ENCODE data around the gene TNFRSF18. TPM values are rescaled to one million over a fixed set of nuclear protein-coding genes. Genes with fewer than 3 reads are reported as not detected.
"Not testable (repeated sequence)": the region's sequence is repeated elsewhere in the genome, so short reads cannot be mapped to it uniquely, and the experiment has no call there.

TNFRSF18 gene
- total and polyA plus RNA-seq, 2 donors (not counting 3 experiments of a cell fraction or from before 2014, with no cell fraction given), result not detected

DNA sequence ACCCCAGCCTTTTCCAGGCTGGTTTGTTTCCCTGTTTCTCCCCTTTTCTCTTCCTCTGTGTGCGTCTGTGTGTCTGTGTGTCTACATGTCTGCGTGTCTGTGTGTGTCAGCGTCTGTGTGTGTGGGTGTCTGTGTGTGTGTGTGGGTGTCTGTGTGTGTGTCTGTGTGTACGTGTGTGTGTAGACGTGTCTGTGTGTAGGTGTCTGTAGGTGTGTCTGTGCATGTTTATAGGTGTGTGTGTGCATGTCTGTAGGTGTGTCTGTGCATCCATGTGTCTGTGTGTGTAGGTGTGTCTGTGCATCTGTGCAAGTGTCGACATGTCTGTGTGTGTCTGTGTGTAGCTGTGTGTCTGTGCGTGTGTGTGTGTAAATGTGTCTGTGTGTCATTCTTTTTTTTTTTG is 29.5 kb downstream of the TNFRSF18 start:
- H2AFZ ChIP-seq (ENCODE audit: low read depth, low read length), result no peak overlapping the region
- dilution Hi-C loops (cut with MboI; ENCODE audit: extremely low pct_ligation_motif_present, low sequenced_read_pairs), result no loop called here
- no peak for FAIRE-seq

GRCh38 chr1:1176063-1176761 is 30.2 kb downstream of the TNFRSF18 start:
- dilution Hi-C loops (cut with MboI; ENCODE audit: extremely low pct_ligation_motif_present, low sequenced_read_pairs); FAIRE-seq; POLR2A ChIA-PET; H3K4me1 ChIP-seq (ENCODE audit: control insufficient read depth, extremely low read depth, insufficient read depth, low read length); H3K9me3 ChIP-seq (replicated peaks; ENCODE audit: control insufficient read depth, insufficient read depth, low read length); H4K20me1 ChIP-seq (replicated peaks; ENCODE audit: control insufficient read depth, extremely low read depth, insufficient read depth, low read length); BruUV-seq (replicated peaks); H3K9ac ChIP-seq (replicated peaks; ENCODE audit: extremely low read depth, insufficient read depth, low read length); H3K4me2 ChIP-seq (ENCODE audit: insufficient read depth, low read length); intact Hi-C loops (cut with micrococcal nuclease); H3K36me3 ChIP-seq (ENCODE audit: control insufficient read depth in 2 of 2, extremely low read depth in 1 of 2, insufficient read depth in 2 of 2, low read length in 2 of 2); H2AFZ ChIP-seq (ENCODE audit: low read depth, low read length); H3K9me1 ChIP-seq (replicated peaks; ENCODE audit: control insufficient read depth, extremely low read depth, insufficient read depth, low read length); DNase-seq (ENCODE audit: low read depth, low spot score); H3K4me3 ChIP-seq (replicated peaks in 1 of 3; ENCODE audit: insufficient read depth in 1 of 3, low read depth in 1 of 3, low read length in 3 of 3); H3K27ac ChIP-seq (ENCODE audit: insufficient read depth, low read depth, low read length); CTCF ChIA-PET; H3K79me2 ChIP-seq (ENCODE audit: control insufficient read depth, insufficient read depth, low read length): not testable (repeated sequence)
- peaks cover 16% of the 10 kb centered on the region in 2 experiments for H3K27me3 ChIP-seq (ENCODE audit: control insufficient read depth in 2 of 2, insufficient read depth in 2 of 2, low read length in 2 of 2)

More for the DNA sequence above, 29.5 kb downstream of the TNFRSF18 start:
- no TSS peak for BruUV-seq (replicated peaks)
- H3K79me2 ChIP-seq (ENCODE audit: control insufficient read depth, insufficient read depth, low read length), result no peaks in the 10 kb centered on the region
- H3K27me3 ChIP-seq (ENCODE audit: control insufficient read depth in 2 of 2, insufficient read depth in 2 of 2, low read length in 2 of 2), result peaks cover 16% of the 10 kb centered on the region in 2 experiments
- ChIA-PET POLR2A (no interaction called here), CTCF (no interaction called here)
- H3K9me3 ChIP-seq (replicated peaks; ENCODE audit: control insufficient read depth, insufficient read depth, low read length), result no peaks in the 10 kb centered on the region
- H3K9me1 ChIP-seq (replicated peaks; ENCODE audit: control insufficient read depth, extremely low read depth, insufficient read depth, low read length), result no peaks in the 10 kb centered on the region
- intact Hi-C loops (cut with micrococcal nuclease), result no loop called here
- H3K27ac ChIP-seq (ENCODE audit: insufficient read depth, low read depth, low read length), result no peak overlapping the region
- H3K36me3 ChIP-seq (ENCODE audit: control insufficient read depth in 2 of 2, extremely low read depth in 1 of 2, insufficient read depth in 2 of 2, low read length in 2 of 2), result no peaks in the 10 kb centered on the region
- H3K4me3 ChIP-seq (replicated peaks in 1 of 3; ENCODE audit: insufficient read depth in 1 of 3, low read depth in 1 of 3, low read length in 3 of 3), result no peak overlapping the region
- no peak overlapping the region for H3K4me2 ChIP-seq (ENCODE audit: insufficient read depth, low read length)
- no peak for DNase-seq (ENCODE audit: low read depth, low spot score)
- TF ChIP-seq POLR2A (IDR thresholded peaks at IDR 0.05; ENCODE audit: low read depth, low read length), result no peak
- TF ChIP-seq GATA2 (IDR thresholded peaks at IDR 0.05; ENCODE audit: insufficient read depth, insufficient read length, low read depth, low read length), result no peak
- no peak for TF ChIP-seq MAX (IDR thresholded peaks at IDR 0.05; ENCODE audit: insufficient read depth, insufficient read length)
- no peak for TF ChIP-seq MYC (IDR thresholded peaks at IDR 0.05; ENCODE audit: low read depth, low read length)
- no peak for TF ChIP-seq JUN (IDR thresholded peaks at IDR 0.05; ENCODE audit: borderline replicate concordance, insufficient read depth, insufficient read length, low read depth)
- TF ChIP-seq POLR2AphosphoS5 (IDR thresholded peaks at IDR 0.05; ENCODE audit: insufficient read depth, low read depth, low read length), result no peak
- no peak for TF ChIP-seq EZH2 (IDR thresholded peaks at IDR 0.05; ENCODE audit: borderline replicate concordance, low read depth, low read length, severe bottlenecking)
- TF ChIP-seq FOS (IDR thresholded peaks at IDR 0.05; ENCODE audit: borderline replicate concordance, insufficient read depth, low read length), result no peak
- TF ChIP-seq, protein P1, sequence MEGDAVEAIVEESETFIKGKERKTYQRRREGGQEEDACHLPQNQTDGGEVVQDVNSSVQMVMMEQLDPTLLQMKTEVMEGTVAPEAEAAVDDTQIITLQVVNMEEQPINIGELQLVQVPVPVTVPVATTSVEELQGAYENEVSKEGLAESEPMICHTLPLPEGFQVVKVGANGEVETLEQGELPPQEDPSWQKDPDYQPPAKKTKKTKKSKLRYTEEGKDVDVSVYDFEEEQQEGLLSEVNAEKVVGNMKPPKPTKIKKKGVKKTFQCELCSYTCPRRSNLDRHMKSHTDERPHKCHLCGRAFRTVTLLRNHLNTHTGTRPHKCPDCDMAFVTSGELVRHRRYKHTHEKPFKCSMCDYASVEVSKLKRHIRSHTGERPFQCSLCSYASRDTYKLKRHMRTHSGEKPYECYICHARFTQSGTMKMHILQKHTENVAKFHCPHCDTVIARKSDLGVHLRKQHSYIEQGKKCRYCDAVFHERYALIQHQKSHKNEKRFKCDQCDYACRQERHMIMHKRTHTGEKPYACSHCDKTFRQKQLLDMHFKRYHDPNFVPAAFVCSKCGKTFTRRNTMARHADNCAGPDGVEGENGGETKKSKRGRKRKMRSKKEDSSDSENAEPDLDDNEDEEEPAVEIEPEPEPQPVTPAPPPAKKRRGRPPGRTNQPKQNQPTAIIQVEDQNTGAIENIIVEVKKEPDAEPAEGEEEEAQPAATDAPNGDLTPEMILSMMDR (IDR thresholded peaks at IDR 0.05; ENCODE audit: extremely low read depth in 1 of 2, insufficient read depth in 1 of 2, low read depth in 1 of 2, low read length in 2 of 2), result no peak
- H3K9ac ChIP-seq (replicated peaks; ENCODE audit: extremely low read depth, insufficient read depth, low read length), result no peak overlapping the region
- no peaks in the 10 kb centered on the region for H4K20me1 ChIP-seq (replicated peaks; ENCODE audit: control insufficient read depth, extremely low read depth, insufficient read depth, low read length)
- no peaks in the 10 kb centered on the region for H3K4me1 ChIP-seq (ENCODE audit: control insufficient read depth, extremely low read depth, insufficient read depth, low read length)

Measured in endothelial cell of umbilical vein (primary cell).